HG03175 (cell line): ENCODE measurements around the gene PCDHB12.

ENCODE experiments used
- ATAC-seq: cut with Tn5 transposase; IDR thresholded peaks from one replicate; pipeline ENCODE4 v1.9.1; 2021; ENCODE audit warnings: mild to moderate bottlenecking, moderate library complexity; ENCODE audit not compliant: unreplicated experiment

PCDHB12 gene

DNA sequence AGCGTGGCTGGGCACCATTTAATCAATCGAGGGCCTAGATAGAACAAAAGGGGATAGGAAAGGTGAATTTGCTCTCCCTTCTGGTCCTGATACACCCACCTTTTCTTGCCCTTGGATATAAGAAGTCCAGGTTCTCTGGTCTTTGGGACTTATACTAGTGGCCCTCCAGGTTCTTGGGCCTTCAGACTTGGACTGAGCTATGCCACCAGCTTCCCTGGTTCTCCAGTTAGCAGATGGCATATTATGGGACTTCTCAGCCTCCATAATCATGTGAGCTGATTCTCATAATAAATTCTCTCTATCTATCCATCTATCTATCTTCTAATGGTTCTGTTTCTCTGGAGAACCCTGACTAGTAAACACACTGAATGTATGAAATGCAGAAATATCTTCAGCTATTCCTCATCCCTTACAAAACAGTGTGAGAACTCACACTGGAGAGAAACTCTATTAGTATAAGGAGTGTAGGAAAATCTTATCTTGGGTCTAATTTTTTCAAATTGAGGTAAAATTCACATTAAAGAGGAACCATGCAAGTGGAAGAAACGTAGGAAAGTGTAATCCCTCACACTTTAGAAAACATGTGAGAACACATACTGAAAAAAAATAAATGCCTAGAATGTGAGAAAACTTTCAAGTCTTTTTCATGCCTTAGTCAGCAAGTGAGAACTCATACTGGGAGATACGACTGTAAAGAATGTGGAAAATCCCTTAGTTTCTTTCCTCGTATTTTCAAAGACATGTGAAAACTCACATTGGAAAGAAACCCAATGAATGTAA, 52.1 kb downstream of the PCDHB12 start:
- no peak for ATAC-seq

DNA sequence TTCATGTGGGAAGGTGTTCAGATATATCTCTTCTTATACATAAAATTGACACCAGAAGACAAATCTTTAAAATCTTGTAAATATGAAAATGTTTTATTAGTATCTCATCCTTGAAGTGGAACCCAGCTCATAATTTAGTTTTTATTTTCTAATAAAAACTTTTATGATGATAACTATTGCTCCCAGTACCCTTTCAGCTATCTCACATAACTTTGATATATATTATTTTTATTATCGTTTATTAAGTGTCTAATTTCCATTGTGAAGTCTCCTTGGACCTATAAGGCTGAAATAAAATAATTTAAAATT, 52.7 kb downstream of the PCDHB12 start:
- ATAC-seq: no peak
